Transverse colon (tissue), 4 donors: ENCODE results near the gene DGAT2L6. TPM values are rescaled to one million over a fixed set of nuclear protein-coding genes. Genes with fewer than 3 reads are reported as not detected.
A peak's percentile ranks its signal among the peaks of the same experiment; 100 is the strongest.

Experiments
- DNase-seq: peaks from one replicate; pipeline ENCODE4 v3.0.0-alpha.2; 2019
- H3K27ac ChIP-seq, 4 donors: fragments of 200-600 bp; sonication (generic); 2 replicates each; pipeline ENCODE4 v1.5.1; 2016 to 2018; ENCODE audit warnings: inconsistent platforms in 4 of 4
- H3K27me3 ChIP-seq: fragments of 200-600 bp; sonication (generic); 2 replicates; pipeline ENCODE4 v1.5.1; 2017; ENCODE audit warnings: inconsistent platforms
- H3K36me3 ChIP-seq, 4 donors: fragments of 200-600 bp; sonication (generic); 2 replicates each; pipeline ENCODE4 v1.5.1; 2017 to 2019; ENCODE audit warnings: inconsistent platforms in 4 of 4
- H3K4me1 ChIP-seq, 4 donors: fragments of 200-600 bp; sonication (generic); 2 replicates each; pipeline ENCODE4 v1.5.1; 2017 to 2020; ENCODE audit warnings: inconsistent platforms in 4 of 4
- H3K4me3 ChIP-seq, 4 donors: fragments of 200-600 bp; sonication (generic); 1 replicate in 1 of 4; 2 replicates in 3 of 4; pipeline versions ENCODE4 v1.5.1 to v1.6.1; 2017 to 2019; ENCODE audit warnings: inconsistent platforms in 4 of 4
- H3K9me3 ChIP-seq, 2 donors: fragments of 200-600 bp; sonication (generic); 2 replicates each; pipeline ENCODE4 v1.5.1; 2017 to 2019; ENCODE audit warnings: inconsistent platforms in 2 of 2
- EP300 ChIP-seq: sonication (generic); formaldehyde crosslinking; IDR thresholded peaks from one replicate; pipeline ENCODE4 v1.6.1; 2017; ENCODE audit warnings: antibody characterized with exemption, low read depth
- POLR2A ChIP-seq: fragments of 450-650 bp; IDR thresholded peaks from one replicate; pipeline ENCODE4 v1.6.1; 2016; ENCODE audit warnings: antibody characterized with exemption, mild to moderate bottlenecking, moderate library complexity
- POLR2AphosphoS5 ChIP-seq, 3 donors: sonication (generic); formaldehyde crosslinking; IDR thresholded peaks; one replicate each; pipeline ENCODE4 v1.6.1; 2016; ENCODE audit warnings: antibody characterized with exemption in 3 of 3
- WGBS, 2 donors: methylation state at CpG; one replicate each; pipeline ENCODE4 v1.1.5; 2018; ENCODE audit warnings: low coverage in 1 of 2; 5-methylcytosine and 5-hydroxymethylcytosine counted together
- in situ Hi-C, 4 donors: fragments of 200-750 bp; cut with MboI; loops; one replicate each; pipeline versions ENCODE4 v1.15.0 to v1.15.1; 2017; ENCODE audit warnings: low sequenced_read_pairs in 3 of 4, low pct_ligation_motif_present in 1 of 4, low pct_unique_long_range_greater_than_20kb in 1 of 4
- intact Hi-C: fragments of 100-400 bp; cut with DNase I; formaldehyde crosslinking; loops from one replicate; pipeline ENCODE4 v1.15.1; 2023; ENCODE audit warnings: low total_unique reads
- total RNA-seq, 4 donors: library from RNA; depleted of rRNA; stranded (reverse); fragments of >200 nt; gene quantifications; one replicate each; pipeline ENCODE4 v1.1.0, GENCODE V29; 2016
- TF ChIP-seq, protein P1 (sequence below), 5 experiments: fragments of 200-600 bp in 3 of 5; fragments of 450-650 bp in 2 of 5; sonication (generic) in 3 of 5; IDR thresholded peaks; 1 replicate in 2 of 5; 2 replicates in 3 of 5; pipeline ENCODE4 v1.5.1; 2016 to 2017; ENCODE audit warnings: antibody characterized with exemption in 5 of 5, inconsistent platforms in 3 of 5, mild to moderate bottlenecking in 2 of 5, moderate library complexity in 1 of 5

DGAT2L6 gene
- total RNA-seq, 4 donors from 2014 or later, result not detected

DNA sequence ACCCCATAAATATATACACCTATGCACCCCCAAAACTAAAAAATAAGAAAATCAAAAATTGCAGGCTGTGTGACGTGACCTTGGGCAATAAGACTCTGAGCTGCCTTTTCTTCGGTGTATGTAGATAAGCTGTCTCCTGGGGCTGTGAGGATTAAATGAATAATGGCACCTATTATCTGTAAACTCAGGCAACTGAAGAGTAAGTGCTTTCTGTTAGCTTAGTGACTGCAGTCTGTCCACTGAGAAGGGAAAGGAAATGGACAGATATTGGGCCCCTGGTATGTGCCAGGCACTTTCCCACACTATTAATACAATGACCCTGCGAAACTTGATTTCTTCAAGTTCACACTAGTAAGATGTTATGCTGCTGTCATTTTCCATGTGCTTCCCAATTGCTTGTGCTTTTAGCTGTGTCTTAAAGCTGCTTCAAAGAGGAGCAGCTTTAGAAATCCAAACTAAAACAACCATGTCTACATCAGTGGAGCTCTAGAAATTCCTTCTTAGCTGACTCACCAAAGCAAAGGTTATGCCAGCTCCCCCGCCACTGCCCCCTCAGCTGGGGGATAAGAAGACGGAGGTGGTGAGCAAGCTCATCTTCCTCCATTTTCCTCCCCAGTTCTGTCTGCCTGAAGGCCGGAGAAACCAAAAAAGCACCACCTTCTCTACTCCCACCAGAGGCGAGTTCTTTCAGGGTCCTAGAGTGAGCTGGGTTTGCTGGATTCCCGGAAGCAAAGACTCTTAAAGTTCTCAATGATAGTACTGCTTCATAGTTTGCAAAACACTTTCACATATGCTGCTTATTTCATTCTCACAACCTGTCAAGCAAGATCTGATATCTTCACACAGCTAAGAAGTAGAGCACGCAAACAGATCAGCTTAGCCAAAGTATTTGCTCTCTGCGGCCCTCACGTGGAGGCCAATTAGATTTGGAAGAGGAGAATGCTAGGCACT is 8.8 kb upstream of the DGAT2L6 start:
- H3K4me1 ChIP-seq, result no peaks in the 10 kb centered on the region
- H3K36me3 ChIP-seq, result no peaks in the 10 kb centered on the region
- H3K9me3 ChIP-seq, result no peaks in the 10 kb centered on the region
- DNase-seq, result no peak
- no peak overlapping the region for H3K4me3 ChIP-seq
- no peaks in the 10 kb centered on the region for H3K27me3 ChIP-seq
- H3K27ac ChIP-seq, result peak overlapping the region in 2 of 4 donors; percentile 3 to 12
- 56 to 71% methylated on average over 3 to 11 of the region's 11 CpGs for WGBS, 2 donors
- no peak for TF ChIP-seq EP300
- TF ChIP-seq, protein P1, sequence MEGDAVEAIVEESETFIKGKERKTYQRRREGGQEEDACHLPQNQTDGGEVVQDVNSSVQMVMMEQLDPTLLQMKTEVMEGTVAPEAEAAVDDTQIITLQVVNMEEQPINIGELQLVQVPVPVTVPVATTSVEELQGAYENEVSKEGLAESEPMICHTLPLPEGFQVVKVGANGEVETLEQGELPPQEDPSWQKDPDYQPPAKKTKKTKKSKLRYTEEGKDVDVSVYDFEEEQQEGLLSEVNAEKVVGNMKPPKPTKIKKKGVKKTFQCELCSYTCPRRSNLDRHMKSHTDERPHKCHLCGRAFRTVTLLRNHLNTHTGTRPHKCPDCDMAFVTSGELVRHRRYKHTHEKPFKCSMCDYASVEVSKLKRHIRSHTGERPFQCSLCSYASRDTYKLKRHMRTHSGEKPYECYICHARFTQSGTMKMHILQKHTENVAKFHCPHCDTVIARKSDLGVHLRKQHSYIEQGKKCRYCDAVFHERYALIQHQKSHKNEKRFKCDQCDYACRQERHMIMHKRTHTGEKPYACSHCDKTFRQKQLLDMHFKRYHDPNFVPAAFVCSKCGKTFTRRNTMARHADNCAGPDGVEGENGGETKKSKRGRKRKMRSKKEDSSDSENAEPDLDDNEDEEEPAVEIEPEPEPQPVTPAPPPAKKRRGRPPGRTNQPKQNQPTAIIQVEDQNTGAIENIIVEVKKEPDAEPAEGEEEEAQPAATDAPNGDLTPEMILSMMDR (IDR thresholded peaks at IDR 0.05), result no peak
- in situ Hi-C loops (no loop called here), intact Hi-C loops (no loop called here)

DNA sequence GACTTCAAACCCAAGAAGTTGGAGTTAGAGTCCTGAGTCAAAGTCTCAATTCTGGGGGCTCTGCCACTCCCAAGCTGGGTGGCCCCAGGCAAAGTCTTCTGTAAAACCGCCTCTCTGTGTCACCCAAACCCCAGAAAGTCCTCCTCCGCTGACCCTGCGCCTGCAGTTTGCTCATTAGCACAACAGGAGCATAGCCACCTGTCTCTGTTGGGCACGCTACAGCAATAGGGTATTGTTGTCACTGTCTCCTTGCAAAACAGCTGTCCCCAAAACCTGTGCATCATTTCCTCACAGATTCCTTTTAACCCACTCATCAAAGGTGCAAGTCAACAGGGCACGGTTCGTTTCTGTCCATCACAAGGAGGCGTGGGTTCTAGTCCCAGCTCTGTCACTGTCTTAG is 8.0 kb upstream of the DGAT2L6 start:
- intact Hi-C loops, result no loop called here
- H3K27me3 ChIP-seq, result no peaks in the 10 kb centered on the region
- no peak overlapping the region for H3K4me3 ChIP-seq
- in situ Hi-C loops, result no loop called here
- peak overlapping the region in 1 of 4 donors; percentile 12 for H3K27ac ChIP-seq
- H3K9me3 ChIP-seq, result no peaks in the 10 kb centered on the region
- TF ChIP-seq, protein P1 (IDR thresholded peaks at IDR 0.05), result no peak
- TF ChIP-seq EP300 (no peak), POLR2A (no peak), POLR2AphosphoS5 (IDR thresholded peaks at IDR 0.05) (no peak)
- H3K36me3 ChIP-seq, result no peaks in the 10 kb centered on the region
- H3K4me1 ChIP-seq, result no peaks in the 10 kb centered on the region
- 78 to 80% methylated on average over 1 to 7 of the region's 7 CpGs for WGBS, 2 donors
- no peak for DNase-seq

DNA sequence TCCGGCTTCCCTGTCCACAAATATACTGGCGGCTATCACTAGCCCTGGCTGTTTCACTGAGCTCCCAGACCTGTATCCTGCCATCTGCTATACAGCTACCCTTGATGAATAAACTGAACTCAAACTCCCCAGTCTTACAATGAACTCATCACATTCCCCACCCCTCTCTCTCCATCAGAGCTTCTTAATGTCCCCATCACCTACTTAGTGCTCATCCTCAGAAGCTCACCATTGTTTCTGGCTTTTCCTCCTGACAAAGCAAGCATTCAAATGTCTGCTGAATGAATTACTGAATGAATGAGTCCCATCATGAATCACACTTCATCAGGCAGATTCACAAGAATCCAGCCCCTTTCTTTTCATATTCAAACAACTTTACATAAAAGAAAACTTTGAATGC is 5.7 kb upstream of the DGAT2L6 start:
- 76% methylated on average over 2 of the region's 2 CpGs; no CpG with 5 or more reads in 1 of the 2 donors for WGBS, 2 donors
- Histone ChIP-seq H3K36me3 (no peaks in the 10 kb centered on the region), H3K4me3 (no peak overlapping the region), H3K27me3 (no peaks in the 10 kb centered on the region), H3K4me1 (no peaks in the 10 kb centered on the region), H3K27ac (no peak overlapping the region), H3K9me3 (no peaks in the 10 kb centered on the region)
- TF ChIP-seq POLR2A (no peak), POLR2AphosphoS5 (IDR thresholded peaks at IDR 0.05) (no peak)
- in situ Hi-C loops (no loop called here), intact Hi-C loops (no loop called here)
- DNase-seq, result no peak

DNA sequence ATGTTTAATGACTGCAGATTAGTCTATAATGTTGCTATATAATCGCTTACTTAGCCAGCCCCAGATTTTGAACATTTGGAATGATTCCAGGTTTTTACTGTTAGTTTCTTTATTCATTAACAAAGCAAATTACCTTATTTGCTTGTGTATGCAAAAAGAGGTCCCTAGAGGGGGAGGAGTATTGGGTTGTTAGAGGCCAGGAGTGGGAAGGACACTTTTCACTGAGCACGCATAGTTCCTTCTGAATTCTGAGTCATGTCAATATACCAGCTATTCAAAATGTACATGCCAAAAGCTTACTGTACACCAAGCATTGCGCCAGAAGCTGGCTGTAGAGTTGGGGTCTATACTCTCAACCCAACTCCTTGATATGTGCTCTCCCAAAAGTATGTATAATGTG is 5.1 kb upstream of the DGAT2L6 start:
- no peak for DNase-seq
- TF ChIP-seq POLR2AphosphoS5 (IDR thresholded peaks at IDR 0.05), result no peak
- no peak for TF ChIP-seq EP300
- H3K9me3 ChIP-seq, result no peaks in the 10 kb centered on the region
- in situ Hi-C loops (no loop called here), intact Hi-C loops (no loop called here)
- no peak overlapping the region for H3K4me3 ChIP-seq
- H3K36me3 ChIP-seq, result no peaks in the 10 kb centered on the region
- H3K4me1 ChIP-seq, result no peaks in the 10 kb centered on the region
- WGBS, 2 donors, result 44 to 59% methylated on average over 1 to 3 of the region's 3 CpGs
- H3K27me3 ChIP-seq, result no peaks in the 10 kb centered on the region
- no peak overlapping the region for H3K27ac ChIP-seq

DNA sequence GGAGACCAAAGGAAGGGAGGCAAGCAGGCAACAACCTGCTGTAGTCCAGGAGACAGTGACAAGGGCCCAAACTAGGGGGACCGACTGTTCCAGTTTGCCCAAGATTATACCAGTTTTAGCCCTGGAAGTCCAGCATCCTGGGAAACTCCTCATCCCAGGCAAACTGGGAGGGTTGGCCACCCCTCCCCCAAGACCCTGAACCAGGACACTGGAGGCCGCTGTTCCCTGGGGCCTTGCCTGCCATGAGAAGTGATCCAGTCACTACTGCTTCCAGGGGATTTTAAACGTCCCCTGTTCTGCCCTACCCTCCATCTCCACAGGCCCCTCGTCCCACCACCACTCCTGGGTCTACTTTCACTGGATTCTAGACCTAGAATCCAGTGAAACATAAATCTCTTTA is 4.3 kb upstream of the DGAT2L6 start:
- H3K36me3 ChIP-seq, result no peaks in the 10 kb centered on the region
- no peak for DNase-seq
- in situ Hi-C loops (no loop called here), intact Hi-C loops (no loop called here)
- no peaks in the 10 kb centered on the region for H3K9me3 ChIP-seq
- WGBS, 2 donors, result 57% methylated on average over 4 of the region's 4 CpGs; no CpG with 5 or more reads in 1 of the 2 donors
- TF ChIP-seq POLR2A (no peak), EP300 (no peak), POLR2AphosphoS5 (IDR thresholded peaks at IDR 0.05) (no peak)
- TF ChIP-seq, protein P1 (IDR thresholded peaks at IDR 0.05), result no peak
- no peak overlapping the region for H3K4me3 ChIP-seq
- H3K27ac ChIP-seq, result no peak overlapping the region
- H3K27me3 ChIP-seq, result no peaks in the 10 kb centered on the region
- H3K4me1 ChIP-seq, result no peaks in the 10 kb centered on the region
